H9 (cell line): ENCODE results near the gene PITX1. TPM values are rescaled to one million over a fixed set of nuclear protein-coding genes. Genes with fewer than 3 reads are reported as not detected.

Source experiments
- DNase-seq: peaks from one replicate; pipeline ENCODE4 v3.0.0-alpha.2; 2017
- H2AFZ ChIP-seq: one replicate; pipeline ENCODE4 v1.6.1; 2013; ENCODE audit warnings: mild to moderate bottlenecking, low read length, control low read depth, moderate library complexity
- H2AK5ac ChIP-seq: 2 replicates; pipeline ENCODE4 v1.6.1; 2013; ENCODE audit warnings: low read length, control low read depth, mixed read lengths; ENCODE audit not compliant: insufficient read length
- H2BK120ac ChIP-seq: one replicate; pipeline ENCODE4 v1.6.1; 2013; ENCODE audit warnings: low read depth, mild to moderate bottlenecking, low read length, control low read depth, inconsistent platforms; ENCODE audit not compliant: poor library complexity, severe bottlenecking
- H2BK12ac ChIP-seq: 2 replicates; pipeline ENCODE4 v1.6.1; 2013; ENCODE audit warnings: low read length, control low read depth, mixed read lengths, low read depth; ENCODE audit not compliant: insufficient read length
- H2BK15ac ChIP-seq: 2 replicates; pipeline ENCODE4 v1.6.1; 2013; ENCODE audit warnings: low read depth, low read length, control low read depth
- H2BK20ac ChIP-seq: one replicate; pipeline ENCODE4 v1.6.1; 2013; ENCODE audit warnings: low read depth, mild to moderate bottlenecking, low read length, control low read depth, inconsistent platforms; ENCODE audit not compliant: poor library complexity, severe bottlenecking
- H2BK5ac ChIP-seq: 2 replicates; pipeline ENCODE4 v1.6.1; 2013; ENCODE audit warnings: low read length, control low read depth, mixed read lengths; ENCODE audit not compliant: insufficient read length
- H3K14ac ChIP-seq: 2 replicates; pipeline ENCODE4 v1.6.1; 2013; ENCODE audit warnings: low read length, control low read depth; ENCODE audit not compliant: insufficient read depth
- H3K18ac ChIP-seq: 2 replicates; pipeline ENCODE4 v1.6.1; 2013; ENCODE audit warnings: low read depth, mild to moderate bottlenecking, mixed read lengths, low read length, control low read depth; ENCODE audit not compliant: insufficient read length
- H3K23ac ChIP-seq: 2 replicates; pipeline ENCODE4 v1.6.1; 2013; ENCODE audit warnings: low read length, control low read depth, mixed read lengths, low read depth; ENCODE audit not compliant: insufficient read length
- H3K23me2 ChIP-seq: 2 replicates; pipeline ENCODE4 v1.6.1; 2013; ENCODE audit warnings: low read depth, mild to moderate bottlenecking, mixed read lengths, low read length, control low read depth; ENCODE audit not compliant: insufficient read length, poor library complexity, severe bottlenecking
- H3K27ac ChIP-seq: 2 replicates; pipeline ENCODE4 v1.5.1; 2013; ENCODE audit warnings: low read length, control low read depth, mixed read lengths, low read depth; ENCODE audit not compliant: insufficient read length
- H3K27me3 ChIP-seq: 2 replicates; pipeline ENCODE4 v1.6.1; 2013; ENCODE audit warnings: low read length, control low read depth, inconsistent platforms; ENCODE audit not compliant: insufficient read depth
- H3K4ac ChIP-seq: 2 replicates; pipeline ENCODE4 v1.6.1; 2013; ENCODE audit warnings: low read depth, mild to moderate bottlenecking, control low read depth, inconsistent platforms, low read length, moderate library complexity
- H3K4me1 ChIP-seq: 2 replicates; pipeline ENCODE4 v1.6.1; 2013; ENCODE audit warnings: low read length, control low read depth, inconsistent platforms; ENCODE audit not compliant: insufficient read depth
- H3K4me2 ChIP-seq: 2 replicates; pipeline ENCODE4 v1.6.1; 2013; ENCODE audit warnings: low read length, control low read depth, mixed read lengths; ENCODE audit not compliant: insufficient read length, insufficient read depth
- H3K56ac ChIP-seq: 2 replicates; pipeline ENCODE4 v1.6.1; 2013; ENCODE audit warnings: low read depth, mild to moderate bottlenecking, mixed read lengths, low read length, control low read depth; ENCODE audit not compliant: insufficient read length
- H3K79me1 ChIP-seq: 2 replicates; pipeline ENCODE4 v1.6.1; 2013; ENCODE audit warnings: low read depth, mild to moderate bottlenecking, moderate library complexity, low read length, control low read depth, inconsistent platforms; ENCODE audit not compliant: insufficient read depth, poor library complexity, severe bottlenecking
- H3K79me2 ChIP-seq: 2 replicates; pipeline ENCODE4 v1.6.1; 2013; ENCODE audit warnings: low read length, control low read depth, inconsistent platforms; ENCODE audit not compliant: insufficient read depth
- H3K9ac ChIP-seq: 2 replicates; pipeline ENCODE4 v1.6.1; 2013; ENCODE audit warnings: low read length, control low read depth, mixed read lengths; ENCODE audit not compliant: insufficient read length; ENCODE audit errors: extremely low read depth
- H3K9me3 ChIP-seq: one replicate; pipeline ENCODE4 v1.6.1; 2013; ENCODE audit warnings: low read depth, low read length, inconsistent platforms; ENCODE audit not compliant: control insufficient read depth
- H3T11ph ChIP-seq: one replicate; pipeline ENCODE4 v1.6.1; 2013; ENCODE audit warnings: mild to moderate bottlenecking, low read length, control low read depth, inconsistent platforms
- H4K20me1 ChIP-seq: one replicate; pipeline ENCODE4 v1.6.1; 2013; ENCODE audit not compliant: control insufficient read depth, insufficient read length, insufficient read depth
- H4K5ac ChIP-seq: 2 replicates; pipeline ENCODE4 v1.6.1; 2013; ENCODE audit warnings: low read depth, mild to moderate bottlenecking, mixed read lengths, low read length, control low read depth; ENCODE audit not compliant: insufficient read length
- H4K8ac ChIP-seq: replicated peaks from 2 replicates; pipeline ENCODE4 v1.6.1; 2013; ENCODE audit warnings: low read length, control low read depth, mixed read lengths, low read depth; ENCODE audit not compliant: insufficient read length
- H4K91ac ChIP-seq: 2 replicates; pipeline ENCODE4 v1.6.1; 2013; ENCODE audit warnings: low read depth, mild to moderate bottlenecking, moderate library complexity, mixed read lengths, low read length, control low read depth; ENCODE audit not compliant: insufficient read length
- H3K27ac Mint-ChIP-seq, 3 experiments: 2 replicates in 2 of 3; 3 replicates in 1 of 3; pipeline ENCODE4 v1.8.0; 2020 to 2021; ENCODE audit warnings: mixed read lengths in 3 of 3, mild to moderate bottlenecking in 1 of 3, moderate library complexity in 1 of 3
- H3K27me3 Mint-ChIP-seq: 2 replicates; pipeline ENCODE4 v1.8.0; 2021; ENCODE audit warnings: low read depth, mild to moderate bottlenecking, moderate library complexity, mixed read lengths
- H3K36me3 Mint-ChIP-seq, 3 experiments: 2 replicates in 2 of 3; 3 replicates in 1 of 3; pipeline ENCODE4 v1.8.0; 2020 to 2021; ENCODE audit warnings: low read depth in 3 of 3, mixed read lengths in 3 of 3; ENCODE audit not compliant: insufficient read depth in 1 of 3
- H3K4me1 Mint-ChIP-seq, 2 experiments: 2 replicates each; pipeline ENCODE4 v1.8.0; 2020; ENCODE audit warnings: mixed read lengths in 2 of 2
- H3K4me3 Mint-ChIP-seq, 2 experiments: 2 replicates in 1 of 2; 3 replicates in 1 of 2; pipeline ENCODE4 v1.8.0; 2020 to 2021; ENCODE audit warnings: mild to moderate bottlenecking in 2 of 2, mixed read lengths in 2 of 2, moderate library complexity in 1 of 2
- H3K9me3 Mint-ChIP-seq, 2 experiments: 2 replicates in 1 of 2; 3 replicates in 1 of 2; pipeline ENCODE4 v1.8.0; 2020; ENCODE audit warnings: mild to moderate bottlenecking in 2 of 2, mixed read lengths in 2 of 2, moderate library complexity in 1 of 2
- WGBS: extraction: QIAGEN DNeasy Blood & Tissue Kit; methylation state at CpG from one replicate; pipeline ENCODE4 v1.1.7; 2013; ENCODE audit warnings: missing lambda C conversion rate, low lambda C conversion rate, mixed read lengths; ENCODE audit not compliant: insufficient read length; ENCODE audit errors: extremely low coverage; 5-methylcytosine and 5-hydroxymethylcytosine counted together
- total RNA-seq: library from RNA; stranded (reverse); gene quantifications from 2 replicates; pipeline ENCODE4 v1.2.1, GENCODE V29; 2021
- TF ChIP-seq, protein P1 (sequence below): fragments of 200-600 bp; sonication (generic); conservative IDR thresholded peaks from 3 replicates; pipeline ENCODE4 v1.8.0; 2021; ENCODE audit warnings: antibody characterized with exemption, mild to moderate bottlenecking

The PITX1 gene
- total RNA-seq, 1 experiment from 2014 or later = not detected

DNA sequence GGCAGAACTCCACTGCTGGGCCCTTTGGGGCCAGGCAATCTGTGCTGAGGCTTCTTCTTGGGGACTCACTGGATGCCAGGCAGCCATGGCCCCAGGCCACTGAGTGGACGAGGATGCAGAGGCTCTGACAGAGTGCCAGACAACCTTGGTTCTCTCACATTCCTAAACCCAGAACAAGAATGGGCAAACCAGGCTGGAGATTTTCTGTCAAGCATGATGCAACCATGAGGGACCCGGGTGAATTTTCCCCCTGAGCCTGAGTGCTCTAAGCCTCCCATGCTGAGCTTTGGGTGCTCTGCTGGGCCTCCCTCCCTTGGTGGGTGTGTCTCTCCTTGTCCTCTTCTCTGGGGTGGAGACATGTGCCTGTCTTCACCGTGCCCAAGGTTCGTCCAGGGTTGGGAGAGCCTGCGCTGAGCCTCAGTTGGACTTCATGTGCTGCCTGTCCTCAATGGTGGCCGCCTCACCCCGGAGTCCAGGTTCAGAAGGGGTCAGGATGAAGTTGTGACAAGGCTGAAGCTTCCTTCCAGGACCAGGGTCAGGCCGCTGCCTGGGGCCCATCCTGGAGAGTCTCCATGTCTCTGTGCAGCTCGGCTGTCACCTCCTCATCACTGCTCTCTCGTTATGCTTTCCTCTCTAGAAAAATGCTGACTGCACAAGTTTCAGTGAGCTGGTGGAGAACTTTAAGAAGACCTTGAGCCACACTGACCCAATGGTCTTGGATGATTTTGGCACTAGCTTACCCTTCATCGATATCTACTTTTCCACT, 24.1 kb downstream of the PITX1 start:
- no peak overlapping the region for H3K4me3 Mint-ChIP-seq
- H3K9ac ChIP-seq = no peak overlapping the region

More for the DNA sequence above, 24.1 kb downstream of the PITX1 start:
- Mint-ChIP-seq H3K27me3 (peaks cover 21% of the 10 kb centered on the region), H3K4me1 (0 out of 4 replicates have a peak, but pooled peaks cover 0 to 3% of the 10 kb centered on the region in 2 experiments), H3K27ac (no peak overlapping the region), H3K9me3 (no peaks in the 10 kb centered on the region), H3K36me3 (no peaks in the 10 kb centered on the region; a peak in 1 of 7 replicates)
- DNase-seq = no peak
- WGBS = no CpG with 5 or more reads among the region's 11 CpGs
- Histone ChIP-seq H3K4me1 (no peaks in the 10 kb centered on the region), H4K20me1 (no peaks in the 10 kb centered on the region), H2BK120ac (no peak overlapping the region), H2BK15ac (no peak overlapping the region), H2AFZ (no peak overlapping the region), H3K27me3 (no peaks in the 10 kb centered on the region), H3K79me1 (no peaks in the 10 kb centered on the region), H3K79me2 (no peaks in the 10 kb centered on the region), H3K4ac (no peak overlapping the region), H4K5ac (no peak overlapping the region), H3K18ac (no peak overlapping the region), H2AK5ac (no peak overlapping the region), H3T11ph (no peak overlapping the region), H2BK5ac (no peak overlapping the region), H3K9me3 (no peaks in the 10 kb centered on the region), H3K23me2 (no peaks in the 10 kb centered on the region), H4K91ac (no peak overlapping the region), H4K8ac (no peak overlapping the region), H3K56ac (no peak overlapping the region), H3K27ac (no peak overlapping the region), H2BK12ac (no peak overlapping the region), H3K14ac (no peak overlapping the region), H2BK20ac (no peak overlapping the region), H3K4me2 (no peak overlapping the region), H3K23ac (no peak overlapping the region)
- TF ChIP-seq, protein P1, sequence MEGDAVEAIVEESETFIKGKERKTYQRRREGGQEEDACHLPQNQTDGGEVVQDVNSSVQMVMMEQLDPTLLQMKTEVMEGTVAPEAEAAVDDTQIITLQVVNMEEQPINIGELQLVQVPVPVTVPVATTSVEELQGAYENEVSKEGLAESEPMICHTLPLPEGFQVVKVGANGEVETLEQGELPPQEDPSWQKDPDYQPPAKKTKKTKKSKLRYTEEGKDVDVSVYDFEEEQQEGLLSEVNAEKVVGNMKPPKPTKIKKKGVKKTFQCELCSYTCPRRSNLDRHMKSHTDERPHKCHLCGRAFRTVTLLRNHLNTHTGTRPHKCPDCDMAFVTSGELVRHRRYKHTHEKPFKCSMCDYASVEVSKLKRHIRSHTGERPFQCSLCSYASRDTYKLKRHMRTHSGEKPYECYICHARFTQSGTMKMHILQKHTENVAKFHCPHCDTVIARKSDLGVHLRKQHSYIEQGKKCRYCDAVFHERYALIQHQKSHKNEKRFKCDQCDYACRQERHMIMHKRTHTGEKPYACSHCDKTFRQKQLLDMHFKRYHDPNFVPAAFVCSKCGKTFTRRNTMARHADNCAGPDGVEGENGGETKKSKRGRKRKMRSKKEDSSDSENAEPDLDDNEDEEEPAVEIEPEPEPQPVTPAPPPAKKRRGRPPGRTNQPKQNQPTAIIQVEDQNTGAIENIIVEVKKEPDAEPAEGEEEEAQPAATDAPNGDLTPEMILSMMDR = no peak
